DLD1 (cell line): ENCODE results near the gene XRCC4.
"Not testable (repeated sequence)": the region's sequence is repeated elsewhere in the genome, so short reads cannot be mapped to it uniquely, and the experiment has no call there.

Experiments used
- in situ Hi-C: cut with HindIII; loops from 2 replicates; pipeline ENCODE4 v1.10.0; 2017; ENCODE audit warnings: low sequenced_read_pairs

Gene XRCC4

DNA sequence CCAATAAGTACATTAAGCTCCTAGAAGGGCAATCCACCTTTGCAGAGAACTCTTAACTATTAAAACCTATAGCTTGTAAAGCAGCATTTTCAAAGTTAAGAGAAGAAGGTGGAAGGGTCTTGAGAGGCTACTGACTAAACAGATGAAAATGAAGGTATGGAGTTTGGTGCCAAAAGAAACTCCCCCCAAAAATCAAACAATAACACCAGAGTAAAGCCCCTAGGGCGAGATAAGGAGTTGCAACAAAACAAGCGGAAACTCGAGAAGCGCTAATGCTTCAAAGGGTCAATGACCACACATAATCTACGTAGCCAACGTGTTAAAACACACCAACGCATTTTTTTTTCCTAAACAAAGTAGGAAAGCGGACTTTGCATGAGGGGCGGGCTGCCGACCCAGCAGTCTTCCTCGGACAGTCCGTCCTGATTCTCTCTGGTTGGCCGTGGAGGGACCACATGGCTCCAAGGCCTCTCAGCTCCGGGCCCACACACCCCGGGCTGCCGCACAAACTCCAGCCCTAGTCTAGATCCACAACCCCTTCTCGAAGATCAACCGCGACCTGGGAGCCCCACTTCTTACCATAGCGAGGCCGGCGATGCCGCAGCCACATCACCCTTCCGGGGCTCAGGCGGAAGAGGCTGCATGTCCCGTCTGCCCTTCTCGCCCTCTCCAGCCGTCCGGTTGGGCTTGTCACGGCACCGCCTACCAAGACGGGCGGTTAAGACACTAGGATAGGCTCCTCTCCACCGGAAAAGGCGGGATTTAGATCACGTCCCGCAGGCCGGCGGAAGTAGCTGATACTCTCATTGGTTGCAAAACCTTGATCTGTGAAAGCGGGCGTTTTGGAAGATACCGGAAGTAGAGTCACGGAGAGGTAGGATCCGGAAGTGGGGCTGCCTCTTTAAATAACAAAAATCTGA lies at the start of gene XRCC4, which contains the start of gene TMEM167A:
TSS of gene XRCC4 (plus strand) at position 806 of the 920 bp plus-strand sequence. CDS start 27,373 bp downstream, outside the sequence.
TSS of gene TMEM167A (minus strand) at position 653 of the 920 bp plus-strand sequence. CDS start at position 582, 71 bp downstream.
- in situ Hi-C loops: no loop called here

DNA sequence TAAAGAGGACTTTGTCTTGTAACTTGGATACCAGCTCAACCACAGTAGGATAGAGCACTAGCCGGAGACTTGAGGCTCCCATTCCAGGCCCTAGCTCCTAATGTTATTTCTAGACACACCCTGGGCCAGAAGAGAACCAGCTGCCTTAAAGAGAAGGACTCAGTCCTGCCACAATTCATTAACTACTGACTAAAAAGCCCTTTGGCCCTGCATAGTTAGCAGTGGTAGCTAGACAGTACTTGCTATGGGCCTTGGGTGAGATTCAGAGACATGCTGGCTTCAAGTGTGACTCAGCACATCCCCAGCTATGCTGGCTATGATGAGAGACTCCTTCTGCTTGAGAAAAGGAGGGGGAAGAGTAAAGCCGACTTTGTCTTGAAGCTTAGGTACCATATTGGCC lies 47.4 kb upstream of the XRCC4 start:
- in situ Hi-C loops: no loop called here

DNA sequence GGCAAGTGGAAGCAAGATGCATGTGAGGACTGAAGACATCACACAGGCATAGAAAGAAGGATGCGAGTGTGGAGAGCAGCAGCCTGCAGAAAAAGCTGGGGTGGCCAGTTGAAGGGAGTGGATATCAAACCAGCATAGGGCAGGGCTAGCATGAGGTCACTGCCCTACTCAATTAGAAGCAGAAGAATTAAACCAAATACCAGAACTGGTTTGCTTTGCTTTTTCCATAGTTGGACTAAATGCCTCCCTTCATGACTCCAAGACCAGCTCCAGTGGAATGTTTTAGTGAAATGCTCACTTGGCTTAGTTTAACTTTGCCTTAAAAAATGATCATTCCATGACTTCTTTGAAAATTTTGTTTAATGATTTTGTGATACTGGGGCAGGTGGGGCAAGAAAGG lies 46.0 kb upstream of the XRCC4 start:
- in situ Hi-C loops: no loop called here

DNA sequence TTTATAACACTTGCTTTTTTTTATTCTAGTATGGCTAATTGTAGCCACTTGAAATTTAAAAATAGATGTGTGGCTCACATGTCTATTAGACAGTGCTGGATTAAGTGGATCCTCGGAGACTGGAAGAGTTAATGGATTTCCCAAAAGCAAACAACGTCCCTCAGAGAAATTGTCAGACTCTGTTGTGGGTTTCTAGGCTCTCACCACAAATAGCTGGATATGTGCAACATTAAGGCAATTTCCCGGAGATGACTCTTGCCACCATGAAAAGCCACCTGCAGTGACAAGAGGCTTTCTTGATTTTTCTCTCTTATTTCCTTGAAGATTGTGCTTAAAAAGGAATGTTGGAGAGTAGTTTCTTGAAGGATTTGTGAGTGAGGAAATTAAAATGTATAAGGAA lies 43.3 kb upstream of the XRCC4 start:
- in situ Hi-C loops: no loop called here

DNA sequence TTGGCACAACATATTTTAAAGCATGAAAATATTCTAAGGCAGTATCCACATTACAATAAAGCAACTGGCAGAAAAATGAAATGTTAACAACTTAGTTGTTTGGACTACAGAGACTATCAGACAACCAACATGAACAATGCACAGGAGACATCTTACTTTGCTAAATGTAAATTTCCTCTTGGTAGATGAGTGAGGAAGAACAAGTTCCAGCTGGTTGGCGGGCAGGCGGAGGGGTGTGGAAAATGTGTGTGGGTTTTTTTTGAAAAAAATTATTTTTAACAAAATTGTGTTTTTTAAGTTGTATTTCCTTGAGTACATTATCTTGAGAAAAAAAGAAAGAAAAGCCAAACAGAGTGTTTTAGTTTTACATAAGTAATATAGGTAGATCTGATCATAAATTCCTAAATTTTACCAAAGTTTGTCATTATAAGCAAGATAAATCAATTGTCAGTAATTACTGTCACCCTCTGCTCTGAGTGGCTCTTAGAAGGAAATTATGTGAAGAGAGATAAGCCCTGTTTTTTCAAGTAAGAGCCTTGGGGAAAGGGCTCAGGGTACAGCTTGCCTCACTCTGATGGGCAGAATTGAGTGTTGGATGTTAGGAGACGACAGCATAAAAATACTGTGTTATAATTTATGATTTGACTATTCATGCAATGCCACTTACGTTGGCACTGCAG lies 42.7 kb upstream of the XRCC4 start:
- in situ Hi-C loops: no loop called here

DNA sequence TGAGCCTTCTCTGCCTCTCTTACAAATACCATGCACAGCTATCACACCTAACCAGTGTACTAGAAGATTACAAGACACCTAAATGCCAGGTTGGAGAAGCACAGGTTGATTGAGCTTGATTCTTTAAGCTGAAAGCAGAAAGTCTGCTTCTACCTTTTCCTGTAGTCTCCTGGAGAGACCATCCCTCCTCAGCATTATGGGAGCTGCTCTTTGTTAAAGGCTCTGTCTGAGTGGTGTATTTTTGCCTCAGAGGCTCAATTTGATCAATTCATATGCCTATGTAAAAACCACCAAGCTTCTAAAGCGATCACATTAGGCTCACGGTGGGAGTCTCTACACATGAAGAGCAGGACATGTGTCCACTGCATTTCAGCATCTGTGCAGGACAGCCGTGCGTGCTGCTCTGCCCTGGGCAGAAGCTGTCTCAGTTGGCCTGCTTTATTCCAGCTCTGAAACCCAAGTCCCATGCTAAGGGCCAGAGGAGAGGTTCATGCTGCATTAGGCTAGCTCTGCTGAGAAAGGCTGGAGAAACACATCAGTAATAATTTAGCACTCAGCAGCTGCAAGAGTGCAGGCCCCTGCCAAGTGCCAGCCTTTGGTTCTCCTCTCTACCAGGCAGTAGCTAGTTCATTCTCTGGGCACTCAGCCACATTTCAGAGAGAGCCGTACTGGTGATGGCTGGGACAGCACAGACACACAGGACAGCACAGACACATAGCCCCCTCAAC lies 41.8 kb upstream of the XRCC4 start:
- in situ Hi-C loops: no loop called here

DNA sequence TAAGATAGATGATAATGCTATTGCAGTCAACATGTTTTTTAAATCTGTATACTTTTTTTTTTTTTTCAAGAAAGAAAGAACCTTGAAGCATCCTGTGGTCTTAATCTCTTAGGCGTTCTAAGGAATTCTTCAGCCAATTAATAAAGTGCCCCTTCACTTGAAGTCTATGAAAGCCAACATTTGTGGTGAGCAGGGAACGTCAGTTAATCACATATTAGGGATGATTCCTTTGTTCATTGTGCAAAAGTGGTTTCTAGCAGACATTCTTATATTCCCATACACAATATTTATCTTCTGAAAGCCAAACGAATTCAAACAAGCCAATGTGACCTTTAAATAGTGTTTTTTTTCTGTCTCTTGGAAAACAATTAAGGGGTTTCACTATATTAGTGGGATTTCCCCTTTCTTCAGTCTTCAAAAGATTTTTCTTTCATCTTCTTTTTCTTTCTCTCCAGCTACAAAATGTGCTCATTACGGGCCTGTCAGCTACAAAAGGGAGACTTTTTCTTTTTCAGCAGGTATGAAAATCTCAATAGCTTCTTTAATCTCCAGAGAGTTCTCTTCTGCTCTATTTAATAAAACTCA lies 40.3 kb upstream of the XRCC4 start:
- in situ Hi-C loops: no loop called here

DNA sequence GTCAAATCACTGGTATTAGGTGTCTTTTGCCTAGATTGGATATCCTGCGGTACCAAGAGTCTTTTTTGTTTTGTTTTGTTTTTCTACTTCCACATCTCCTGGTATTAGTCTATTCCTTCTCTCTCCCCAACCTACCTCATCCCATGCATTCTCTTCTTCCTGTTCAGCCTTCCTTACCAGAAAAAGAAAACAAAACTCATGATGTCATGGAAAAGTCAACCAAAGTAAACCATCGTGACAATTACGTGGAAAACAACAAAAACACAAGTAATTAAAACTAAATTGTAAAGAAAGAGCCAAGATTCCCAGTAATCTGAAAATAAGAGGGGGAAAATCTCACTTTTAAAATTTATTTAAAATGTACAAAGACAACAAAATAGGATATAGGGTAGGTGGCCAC lies 38.4 kb upstream of the XRCC4 start:
- in situ Hi-C loops: no loop called here

DNA sequence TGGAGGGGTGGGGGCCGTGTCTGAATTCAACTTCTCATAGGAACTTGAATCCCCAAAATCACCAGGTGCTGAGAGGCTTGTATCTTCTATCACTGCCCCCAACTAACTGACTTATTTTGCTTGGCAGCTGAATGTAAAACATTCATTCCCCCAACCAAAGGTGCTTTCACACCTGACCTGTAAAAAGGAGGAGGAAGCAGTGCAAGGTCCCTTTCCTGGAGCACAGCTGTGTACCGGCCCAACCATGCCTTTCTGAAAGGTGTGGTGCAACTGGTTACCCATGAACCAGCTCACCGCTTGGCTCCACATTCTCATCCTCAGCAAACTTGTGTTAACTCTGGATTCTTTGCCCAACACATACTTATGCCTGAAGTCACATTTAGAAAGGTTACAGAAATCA lies 34.8 kb upstream of the XRCC4 start:
- in situ Hi-C loops: no loop called here

DNA sequence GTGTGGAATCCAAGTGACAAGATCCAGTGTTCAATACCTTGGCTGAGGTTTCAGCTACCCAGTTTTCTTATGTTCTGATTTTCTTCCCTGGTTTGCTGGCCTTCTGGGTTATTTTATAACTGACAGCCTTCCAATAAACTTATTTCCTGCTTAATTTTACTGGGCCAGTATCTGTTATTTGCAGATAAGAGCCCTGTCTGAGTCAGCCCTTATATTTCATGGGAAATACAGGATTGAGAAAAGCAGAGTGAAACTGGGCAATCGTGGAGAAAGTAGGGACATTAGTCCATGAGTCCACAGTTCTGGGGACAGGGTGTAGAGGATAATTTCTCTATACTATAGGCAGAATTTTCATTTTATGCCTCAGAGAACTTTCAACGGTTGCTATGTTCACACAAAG lies 32.4 kb upstream of the XRCC4 start:
- in situ Hi-C loops: no loop called here

DNA sequence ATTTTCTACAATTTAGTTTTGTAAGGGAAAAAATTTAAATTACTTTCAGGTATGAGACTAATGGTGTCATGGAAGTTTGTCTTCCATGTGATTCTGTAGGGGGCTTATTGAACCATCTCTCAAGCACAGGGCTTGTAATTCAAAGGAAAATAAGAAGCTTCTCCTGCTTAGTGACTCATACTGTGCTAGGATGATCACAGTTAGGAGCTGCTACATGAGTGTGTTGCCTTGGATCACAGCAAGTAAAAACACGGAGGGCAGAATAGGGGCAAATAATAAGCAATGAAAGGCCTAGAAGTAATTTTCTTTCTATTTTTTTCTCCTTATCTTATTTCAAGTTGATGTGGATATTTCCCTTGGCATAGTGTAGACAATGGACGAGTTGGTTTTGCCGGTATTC lies 29.1 kb upstream of the XRCC4 start:
- in situ Hi-C loops: no loop called here

DNA sequence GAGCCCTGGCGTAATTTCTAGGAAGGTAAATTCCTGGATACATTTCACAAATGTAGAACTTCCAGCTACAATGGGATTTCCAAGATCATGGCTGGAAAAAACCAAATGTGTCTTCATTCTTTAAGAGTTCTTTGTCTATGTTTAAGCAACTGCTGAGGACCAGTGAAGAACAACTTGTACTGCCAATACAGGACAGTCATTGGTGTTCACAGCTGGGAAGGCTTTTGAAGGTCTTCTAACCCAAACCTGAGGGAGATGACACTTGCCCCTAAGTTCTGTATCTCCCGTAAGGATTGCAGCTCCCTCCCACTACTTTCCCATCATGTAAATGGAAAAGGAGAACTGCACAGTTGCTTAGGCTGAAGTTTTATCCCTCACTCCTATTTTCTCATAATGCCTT lies 28.5 kb upstream of the XRCC4 start:
- in situ Hi-C loops: no loop called here

DNA sequence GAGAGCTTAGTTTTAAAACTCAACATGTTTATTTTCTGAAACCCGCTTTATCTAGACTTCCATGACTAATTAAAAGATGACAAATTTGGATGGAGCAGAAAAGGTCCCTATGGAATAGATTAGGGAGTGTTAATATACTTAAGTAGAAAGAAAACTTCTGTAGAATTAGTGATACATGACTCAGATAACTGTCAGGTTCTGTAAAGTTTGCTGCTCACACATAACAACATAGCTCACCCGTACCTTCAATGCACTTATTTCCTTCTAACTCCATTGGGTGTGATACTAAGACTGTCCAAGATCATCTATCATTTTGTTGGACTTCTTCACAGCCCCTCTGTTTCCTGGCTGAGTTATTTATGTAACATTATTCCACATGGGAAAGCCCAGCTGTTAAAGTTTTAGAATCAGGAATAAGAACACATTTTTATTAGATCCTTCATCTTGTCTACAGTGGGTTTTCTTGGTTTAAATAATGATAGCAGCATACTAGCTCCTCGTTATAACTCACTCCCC lies 27.9 kb upstream of the XRCC4 start:
- in situ Hi-C loops: no loop called here

DNA sequence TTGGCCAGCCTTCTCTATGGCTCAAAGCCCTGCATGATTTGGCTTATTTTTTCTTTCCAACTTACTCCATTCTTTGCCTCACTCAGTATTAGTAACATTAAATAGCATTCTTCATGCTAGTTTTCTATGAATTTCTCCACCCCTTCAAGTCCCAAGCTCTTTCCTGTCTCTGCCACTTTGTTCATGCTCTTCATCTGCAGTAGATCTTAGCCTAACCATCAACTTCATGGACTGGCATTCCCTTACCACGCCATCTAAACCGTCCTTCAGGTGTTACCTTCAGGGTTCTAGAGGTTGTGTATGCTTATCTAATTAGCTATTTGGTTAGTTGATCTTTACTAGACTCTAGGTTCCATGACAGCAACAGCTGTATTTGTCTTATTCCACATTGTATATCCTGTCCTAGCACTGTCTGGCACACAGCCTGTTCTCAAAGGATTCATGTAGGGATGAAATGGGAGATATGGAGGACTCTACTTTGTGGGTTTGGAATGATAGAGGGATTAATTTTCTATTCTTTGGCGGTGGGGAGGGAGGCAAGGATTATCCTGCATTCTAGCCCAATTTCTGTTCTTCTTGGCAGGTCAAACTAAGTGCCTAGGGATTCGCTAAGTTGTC lies 26.5 kb upstream of the XRCC4 start:
- in situ Hi-C loops: no loop called here

DNA sequence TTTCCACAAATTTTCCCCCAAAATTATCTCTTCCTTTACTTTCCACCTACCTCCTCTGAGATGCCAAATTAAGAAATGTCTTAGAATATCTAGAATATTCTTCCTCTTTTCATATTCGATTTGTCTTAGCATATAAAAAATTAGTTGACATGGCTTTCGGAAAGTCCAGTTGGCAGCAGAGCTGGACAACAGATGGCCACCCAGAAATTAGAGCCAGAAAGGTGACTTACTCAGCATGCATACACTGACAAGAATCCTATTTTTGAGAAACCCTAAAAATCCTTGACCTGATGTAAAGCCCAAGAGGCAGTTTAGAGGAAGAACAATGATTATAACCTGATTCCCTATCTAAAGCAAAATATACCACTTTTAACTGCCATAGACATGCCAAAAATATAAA lies 22.2 kb upstream of the XRCC4 start:
- in situ Hi-C loops: no loop called here

DNA sequence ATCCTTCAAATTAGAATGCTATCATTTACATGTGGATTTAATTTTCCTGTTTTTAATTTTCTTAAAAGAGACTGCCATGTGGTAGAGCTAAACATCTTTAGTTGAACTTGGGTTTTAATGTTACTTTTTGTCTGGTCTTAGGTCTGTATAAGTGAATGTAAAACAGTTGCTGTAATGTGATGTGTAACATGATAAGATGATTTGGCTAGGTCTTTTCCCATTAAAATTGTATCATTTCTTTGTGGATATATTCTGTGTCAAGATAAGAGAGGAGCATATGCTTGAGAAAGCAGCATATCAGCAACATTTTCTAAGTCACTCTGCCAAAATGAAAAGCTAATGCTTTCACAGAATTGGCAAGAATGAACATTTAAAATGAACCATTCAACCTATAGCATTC lies 18.6 kb upstream of the XRCC4 start:
- in situ Hi-C loops: no loop called here

DNA sequence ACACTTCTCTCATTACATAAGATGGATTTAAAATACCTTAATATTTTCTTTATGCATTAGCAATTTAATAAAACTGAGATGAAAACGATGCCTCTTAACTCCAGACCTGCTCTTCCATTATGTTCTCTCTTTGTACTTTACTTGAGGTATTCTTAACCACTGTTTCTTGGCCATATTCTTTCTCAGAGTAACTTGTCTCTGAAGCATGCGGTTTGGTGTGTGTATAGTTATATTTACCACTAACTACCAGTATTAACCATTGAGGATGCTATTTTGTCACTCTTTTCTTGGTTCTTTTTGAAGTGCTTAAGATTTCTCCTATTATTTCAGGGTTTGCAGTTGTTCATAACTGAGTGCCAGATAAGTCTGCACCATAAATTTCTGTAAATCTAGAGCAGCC lies 18.0 kb upstream of the XRCC4 start:
- in situ Hi-C loops: no loop called here

DNA sequence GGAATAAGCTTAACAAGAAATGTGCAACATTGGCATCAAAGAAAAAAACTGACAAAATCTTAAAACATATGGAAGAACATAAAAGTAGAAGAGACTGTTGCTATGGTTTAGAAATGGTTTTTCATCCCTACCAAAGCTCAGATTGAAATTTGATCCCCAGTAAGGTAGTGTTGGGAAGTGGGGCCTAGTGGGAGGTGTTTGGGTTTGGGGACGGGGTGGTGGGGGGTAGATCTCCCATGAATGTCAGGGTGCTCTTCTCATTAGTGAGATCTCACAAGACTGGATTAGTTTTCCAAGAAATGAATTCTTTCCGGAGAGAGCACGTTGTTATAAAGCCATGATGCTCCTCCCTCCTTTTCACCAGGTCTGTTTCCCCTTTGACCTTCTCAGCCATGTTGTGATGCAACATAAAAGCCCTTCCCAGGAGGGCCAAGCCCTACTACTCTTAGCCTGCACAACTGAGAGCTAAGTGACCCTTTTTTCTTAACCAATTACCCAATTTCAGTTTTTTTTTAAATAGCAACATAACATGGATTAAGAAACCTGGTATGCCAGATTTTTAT lies 10.7 kb upstream of the XRCC4 start:
- in situ Hi-C loops: no loop called here

DNA sequence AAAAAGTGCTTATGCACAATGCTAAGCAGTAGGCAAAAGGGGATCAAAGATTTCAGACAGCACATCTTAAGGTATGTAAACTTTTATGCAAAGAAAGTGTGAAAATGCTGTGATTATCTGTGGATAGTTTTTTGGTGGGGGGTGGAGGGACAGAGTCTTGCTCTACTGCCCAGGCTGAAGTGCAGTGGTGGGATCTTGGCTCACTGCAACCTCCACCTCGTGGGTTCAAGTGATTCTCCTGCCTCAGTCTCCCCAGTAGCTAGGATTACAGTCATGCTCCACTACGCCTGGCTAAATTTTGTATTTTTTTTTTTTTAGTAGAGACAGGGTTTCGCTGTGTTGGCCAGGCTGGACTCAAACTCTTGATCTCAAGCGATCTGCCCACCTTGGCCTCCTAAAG lies 10.0 kb upstream of the XRCC4 start:
- in situ Hi-C loops: not testable (repeated sequence)
